Fibroblast of pulmonary artery (primary cell): ENCODE data around the gene CACNA2D4.

Experiments used
- DNase-seq: peaks from one replicate; pipeline ENCODE4 v3.0.0-alpha.2; 2010; ENCODE audit warnings: low read depth
- H3K4me3 ChIP-seq: replicated peaks from 2 replicates; pipeline ENCODE4 v1.5.1; 2011; ENCODE audit warnings: low read depth, mild to moderate bottlenecking, control low read depth, low read length, moderate library complexity
- TF ChIP-seq, protein P1 (sequence below): IDR thresholded peaks from 2 replicates; pipeline ENCODE4 v1.5.1; 2011; ENCODE audit warnings: mild to moderate bottlenecking, control low read depth, low read length, inconsistent platforms; ENCODE audit errors: missing control alignments

The CACNA2D4 gene

DNA sequence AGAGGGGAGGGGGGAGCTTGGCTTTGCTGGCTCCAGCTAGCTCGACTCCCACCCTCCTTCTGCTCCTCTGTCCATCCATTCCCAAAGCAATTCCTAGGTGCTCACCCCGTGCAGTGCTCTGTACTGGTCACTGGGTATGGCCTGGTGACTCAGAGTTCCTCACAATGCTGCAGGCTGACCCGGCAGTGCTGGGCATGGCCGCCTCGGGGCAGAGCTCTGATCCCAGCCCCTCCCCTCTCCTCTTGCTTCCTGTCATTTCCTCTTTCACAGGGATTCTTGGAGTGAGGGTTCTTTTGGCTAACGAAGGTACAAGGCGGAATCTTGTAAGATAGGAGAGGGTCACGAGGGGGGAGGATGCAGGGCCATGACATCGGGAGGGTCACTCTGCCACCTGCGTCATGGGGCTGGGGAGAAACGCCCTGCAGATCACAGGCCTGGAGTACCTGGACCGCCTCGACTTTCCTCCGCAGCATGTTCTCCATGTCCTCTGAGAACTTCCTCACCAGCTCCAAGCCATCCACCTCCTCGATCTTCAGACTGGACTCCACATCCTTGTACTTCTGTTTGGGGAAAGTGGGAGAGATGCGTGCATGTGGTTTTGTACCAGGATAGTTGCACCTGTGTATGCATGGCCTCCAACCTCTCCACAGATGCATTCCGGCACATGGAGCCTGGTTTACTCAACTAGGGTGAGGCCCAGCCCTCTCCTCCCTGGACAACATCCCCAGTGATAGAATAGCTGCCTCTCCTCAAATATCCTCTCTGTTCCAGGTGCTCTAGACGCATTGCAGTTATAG lies 5.7 kb downstream of the CACNA2D4 start:
- DNase-seq: no peak
- TF ChIP-seq, protein P1, sequence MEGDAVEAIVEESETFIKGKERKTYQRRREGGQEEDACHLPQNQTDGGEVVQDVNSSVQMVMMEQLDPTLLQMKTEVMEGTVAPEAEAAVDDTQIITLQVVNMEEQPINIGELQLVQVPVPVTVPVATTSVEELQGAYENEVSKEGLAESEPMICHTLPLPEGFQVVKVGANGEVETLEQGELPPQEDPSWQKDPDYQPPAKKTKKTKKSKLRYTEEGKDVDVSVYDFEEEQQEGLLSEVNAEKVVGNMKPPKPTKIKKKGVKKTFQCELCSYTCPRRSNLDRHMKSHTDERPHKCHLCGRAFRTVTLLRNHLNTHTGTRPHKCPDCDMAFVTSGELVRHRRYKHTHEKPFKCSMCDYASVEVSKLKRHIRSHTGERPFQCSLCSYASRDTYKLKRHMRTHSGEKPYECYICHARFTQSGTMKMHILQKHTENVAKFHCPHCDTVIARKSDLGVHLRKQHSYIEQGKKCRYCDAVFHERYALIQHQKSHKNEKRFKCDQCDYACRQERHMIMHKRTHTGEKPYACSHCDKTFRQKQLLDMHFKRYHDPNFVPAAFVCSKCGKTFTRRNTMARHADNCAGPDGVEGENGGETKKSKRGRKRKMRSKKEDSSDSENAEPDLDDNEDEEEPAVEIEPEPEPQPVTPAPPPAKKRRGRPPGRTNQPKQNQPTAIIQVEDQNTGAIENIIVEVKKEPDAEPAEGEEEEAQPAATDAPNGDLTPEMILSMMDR: no peak
- no peak overlapping the region for H3K4me3 ChIP-seq

DNA sequence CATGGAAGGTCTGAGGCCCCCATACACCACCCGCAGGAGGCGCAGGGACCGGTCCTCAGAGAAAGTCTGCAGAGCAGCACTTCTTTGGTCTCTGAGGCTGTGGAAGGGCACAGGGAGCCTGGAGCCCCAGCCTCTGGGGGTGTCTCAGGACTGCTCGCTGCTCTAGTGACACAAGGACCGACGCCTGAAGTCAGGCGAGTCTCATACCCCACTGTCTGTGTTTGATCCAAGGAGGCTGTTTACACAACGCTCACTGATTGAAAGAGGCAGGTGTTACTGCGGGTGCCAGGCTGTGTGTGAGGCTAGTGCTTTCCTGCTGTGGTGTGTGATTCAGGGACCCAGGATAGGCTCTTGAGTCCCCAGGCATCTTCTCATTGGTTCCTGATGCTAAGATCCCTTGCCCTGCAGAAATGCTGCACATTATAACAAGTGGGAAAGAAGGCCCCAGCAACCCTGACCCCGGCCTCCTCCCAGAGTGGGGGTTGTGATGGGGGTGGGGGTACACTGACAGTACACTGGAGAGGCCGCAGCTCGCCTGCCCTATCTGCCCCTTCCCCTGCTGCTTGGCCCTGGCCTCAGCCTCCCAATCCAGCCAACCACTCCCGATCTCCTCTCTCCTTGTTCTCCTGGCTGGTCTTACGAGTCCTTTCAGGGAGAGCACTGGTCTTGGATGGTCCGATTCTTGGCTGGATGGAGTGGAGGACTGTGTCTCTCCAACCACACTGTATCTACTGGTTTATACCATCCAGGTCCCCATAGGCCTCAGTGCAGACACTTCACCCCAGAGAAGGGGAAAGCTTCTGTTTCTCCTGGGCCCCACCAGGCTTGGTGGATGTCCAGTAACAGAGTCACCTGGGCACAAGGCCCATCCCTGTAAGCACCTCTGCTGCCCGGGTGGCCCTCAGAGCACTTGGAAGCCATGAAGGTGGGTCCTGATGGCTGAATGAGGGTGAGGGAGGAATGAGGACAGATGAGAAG lies 6.6 kb downstream of the CACNA2D4 start:
- no peak overlapping the region for H3K4me3 ChIP-seq
- TF ChIP-seq, protein P1: no peak
- no peak for DNase-seq

DNA sequence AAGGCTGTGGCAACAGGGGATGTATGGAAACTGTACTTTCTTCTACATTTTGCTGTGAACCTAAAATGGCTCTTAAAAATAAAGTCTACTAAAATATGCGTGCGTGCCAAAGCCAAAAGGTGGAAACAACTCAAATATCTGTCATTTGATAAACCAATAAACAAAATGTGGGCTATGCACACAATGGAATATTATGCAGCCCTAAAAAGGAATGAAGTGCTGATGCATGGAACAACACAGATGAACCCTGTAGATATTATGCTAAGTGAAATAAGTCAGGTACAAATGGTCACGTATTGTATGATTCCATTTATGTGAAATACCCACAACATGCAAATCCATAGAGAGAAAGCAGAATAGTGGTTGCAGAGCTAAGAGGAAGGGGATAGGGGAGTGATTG lies 8.0 kb downstream of the CACNA2D4 start:
- no peak for DNase-seq
- TF ChIP-seq, protein P1: no peak
- H3K4me3 ChIP-seq: no peak overlapping the region

DNA sequence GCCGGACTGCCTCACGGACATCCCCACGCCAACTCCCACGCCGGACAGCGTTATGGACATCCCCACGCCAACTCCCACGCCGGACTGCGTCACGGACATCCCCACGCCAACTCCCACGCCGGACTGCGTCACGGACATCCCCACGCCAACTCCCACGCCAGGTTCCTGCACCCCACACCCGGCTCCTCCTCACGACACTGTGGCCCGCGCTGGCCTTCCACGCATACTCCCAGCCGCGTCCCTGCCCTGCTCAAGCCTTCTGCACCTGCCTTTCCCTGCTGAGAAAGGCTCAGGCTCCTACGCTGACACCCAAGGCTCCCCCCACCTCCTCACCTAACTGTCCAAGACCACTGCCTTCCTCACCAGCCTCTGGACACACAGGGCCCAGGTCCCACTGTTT lies 9.7 kb downstream of the CACNA2D4 start:
- TF ChIP-seq, protein P1: no peak
- H3K4me3 ChIP-seq: no peak overlapping the region
- DNase-seq: no peak

DNA sequence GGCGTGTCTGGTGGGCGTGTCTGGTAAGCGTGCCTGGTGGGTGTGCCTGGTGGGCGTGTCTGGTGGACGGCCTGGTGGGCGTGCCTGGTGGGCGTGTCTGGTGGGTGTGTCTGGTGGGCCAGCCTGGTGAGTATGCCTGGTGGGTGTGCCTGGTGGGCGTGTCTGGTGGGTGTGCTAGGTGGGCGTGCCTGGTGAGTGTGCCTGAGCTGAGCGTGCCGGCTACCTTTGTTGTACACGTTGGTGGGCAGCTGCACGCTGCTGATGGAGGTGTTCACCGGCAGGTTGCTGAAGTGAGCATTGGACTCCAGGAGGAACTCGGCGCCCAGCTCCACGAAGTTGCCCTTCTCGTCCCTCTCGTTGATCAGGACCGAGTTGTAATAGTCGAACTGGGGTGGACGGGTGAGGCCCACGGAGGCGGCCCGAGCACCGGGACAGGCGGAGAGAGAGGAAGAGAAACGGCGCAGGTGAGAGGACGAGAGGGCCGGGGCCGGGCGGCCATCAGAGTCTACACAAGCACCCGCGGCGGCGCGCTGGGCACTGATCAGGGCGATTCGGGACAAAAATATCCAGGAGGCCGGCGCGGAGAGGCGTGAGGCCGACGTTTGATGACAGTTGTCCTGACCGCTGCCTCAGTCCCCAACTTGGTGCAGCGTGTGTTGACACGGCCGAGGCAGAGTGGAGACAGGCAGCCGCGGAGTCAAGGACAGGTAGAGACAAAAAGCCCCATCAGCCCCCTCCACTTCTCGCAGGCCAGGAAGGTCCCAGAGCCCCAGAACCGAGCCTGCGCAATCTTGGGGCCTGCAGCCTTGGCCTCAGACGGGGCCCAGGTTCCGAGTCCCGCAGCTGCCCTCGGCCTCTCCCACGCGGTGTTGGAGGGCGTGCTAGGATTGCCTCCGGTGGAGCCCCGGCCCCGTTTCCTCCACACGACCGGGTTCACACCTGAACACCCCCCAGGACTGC lies 10.5 kb downstream of the CACNA2D4 start:
- DNase-seq: no peak
- no peak overlapping the region for H3K4me3 ChIP-seq
- TF ChIP-seq, protein P1: no peak

DNA sequence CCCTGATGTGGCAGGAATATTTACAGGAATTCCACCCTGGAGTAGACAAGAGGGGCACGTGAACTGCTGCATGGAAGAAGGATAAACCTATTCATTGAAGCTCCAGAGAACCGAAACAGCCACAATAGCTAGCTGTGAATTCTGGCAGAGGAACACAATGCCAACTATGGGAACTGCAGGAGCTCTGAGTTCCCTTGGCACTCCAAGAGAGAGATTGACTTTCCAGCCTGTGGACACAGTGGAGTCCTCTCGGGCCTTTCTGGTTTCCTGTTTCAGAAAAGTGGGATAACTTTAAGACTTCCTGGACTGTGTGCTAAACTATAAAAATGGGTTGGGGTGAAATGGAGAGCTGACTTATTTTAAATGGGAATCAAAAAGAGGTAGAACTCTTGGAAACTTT lies 11.9 kb downstream of the CACNA2D4 start:
- TF ChIP-seq, protein P1: no peak
- no peak for DNase-seq
- H3K4me3 ChIP-seq: no peak overlapping the region
